ENCODE measurements around the gene TMEM119.
A peak's percentile ranks its signal among the peaks of the same experiment; 100 is the strongest.
"Not testable (repeated sequence)": the region's sequence is repeated elsewhere in the genome, so short reads cannot be mapped to it uniquely, and the experiment has no call there.

The TMEM119 gene

DNA sequence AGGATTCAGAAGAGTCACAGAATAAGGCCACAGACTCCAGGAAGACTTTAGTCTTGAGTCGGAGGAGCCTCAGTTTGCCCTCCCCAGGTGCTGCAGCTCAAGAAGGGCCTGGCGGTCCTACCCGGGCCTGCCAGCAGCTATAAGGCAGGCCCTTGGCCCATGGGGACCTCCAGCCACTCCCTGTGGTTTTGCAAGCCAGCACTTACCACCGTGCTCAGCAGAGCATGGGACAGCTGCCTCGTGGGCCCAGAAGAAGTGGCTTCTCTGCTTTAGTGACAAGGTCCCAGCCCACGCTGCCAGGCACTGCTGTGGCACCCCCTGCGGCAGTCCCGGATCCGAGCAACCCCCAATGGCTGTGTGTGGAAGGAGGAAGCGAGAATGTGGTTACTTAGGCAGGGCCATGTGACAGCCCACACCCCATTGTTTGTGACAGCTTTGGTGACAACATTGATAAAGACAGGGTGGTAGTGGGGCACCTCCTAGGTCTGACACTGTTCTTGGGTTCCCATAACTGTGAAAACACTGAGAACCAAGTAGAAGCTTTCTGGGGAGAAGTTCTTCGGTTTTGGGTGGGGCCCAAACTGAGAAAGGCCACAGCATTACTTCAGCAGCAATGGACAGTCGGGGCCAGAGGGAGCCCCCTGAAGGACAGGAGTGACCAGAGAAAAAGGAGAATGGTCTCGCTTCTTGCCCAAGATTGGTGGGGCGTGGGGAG lies 35.8 kb upstream of the TMEM119 start, which contains the start of gene SELPLG:
TSS of gene SELPLG (minus strand) at position 361 of the 715 bp plus-strand sequence. CDS start 9,587 bp downstream, outside the sequence.
- DNase-seq, result peak; percentile 94

DNA sequence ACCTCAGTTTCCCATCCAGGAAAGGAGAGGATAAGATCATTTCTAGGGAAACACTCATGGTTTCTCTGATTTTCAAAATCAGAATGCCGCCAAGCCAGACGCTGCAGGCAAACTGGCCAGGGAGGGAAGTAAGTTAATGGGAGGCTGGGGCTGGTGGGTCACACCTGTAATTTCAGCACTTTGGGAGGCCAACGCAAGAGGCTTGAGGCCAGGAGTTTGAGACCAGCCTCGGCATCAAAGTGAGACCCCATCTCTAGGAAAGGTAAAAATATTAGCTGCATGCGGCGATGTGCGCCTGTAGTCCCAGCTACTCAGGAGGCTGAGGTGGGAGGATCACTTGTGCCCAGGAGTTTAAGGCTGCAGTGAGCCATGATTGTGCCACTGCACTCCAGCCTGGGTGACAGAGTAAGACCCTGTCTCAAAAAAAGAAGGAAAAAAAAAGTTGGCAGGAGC lies 35.2 kb upstream of the TMEM119 start:
- DNase-seq, result peak; percentile 29

DNA sequence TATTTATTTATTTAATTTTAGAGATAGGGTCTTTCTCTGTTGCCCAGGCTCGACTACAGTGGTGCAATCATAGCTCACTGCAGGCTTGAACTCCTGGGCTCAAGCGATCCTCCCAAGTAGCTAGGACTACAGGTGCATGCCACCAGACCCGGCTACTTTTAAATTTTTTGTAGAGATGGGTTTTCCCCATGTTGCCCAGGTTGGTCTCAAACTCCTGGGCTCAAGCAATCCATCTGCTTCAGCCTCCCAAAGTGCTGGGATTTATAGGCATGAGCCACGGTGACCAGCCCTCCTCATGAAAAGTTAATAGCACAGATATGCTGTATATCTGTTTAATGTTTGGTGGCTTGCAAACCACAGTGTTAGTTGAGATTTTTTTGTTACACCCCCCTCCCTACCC lies 33.4 kb upstream of the TMEM119 start:
- not testable (repeated sequence) for DNase-seq

DNA sequence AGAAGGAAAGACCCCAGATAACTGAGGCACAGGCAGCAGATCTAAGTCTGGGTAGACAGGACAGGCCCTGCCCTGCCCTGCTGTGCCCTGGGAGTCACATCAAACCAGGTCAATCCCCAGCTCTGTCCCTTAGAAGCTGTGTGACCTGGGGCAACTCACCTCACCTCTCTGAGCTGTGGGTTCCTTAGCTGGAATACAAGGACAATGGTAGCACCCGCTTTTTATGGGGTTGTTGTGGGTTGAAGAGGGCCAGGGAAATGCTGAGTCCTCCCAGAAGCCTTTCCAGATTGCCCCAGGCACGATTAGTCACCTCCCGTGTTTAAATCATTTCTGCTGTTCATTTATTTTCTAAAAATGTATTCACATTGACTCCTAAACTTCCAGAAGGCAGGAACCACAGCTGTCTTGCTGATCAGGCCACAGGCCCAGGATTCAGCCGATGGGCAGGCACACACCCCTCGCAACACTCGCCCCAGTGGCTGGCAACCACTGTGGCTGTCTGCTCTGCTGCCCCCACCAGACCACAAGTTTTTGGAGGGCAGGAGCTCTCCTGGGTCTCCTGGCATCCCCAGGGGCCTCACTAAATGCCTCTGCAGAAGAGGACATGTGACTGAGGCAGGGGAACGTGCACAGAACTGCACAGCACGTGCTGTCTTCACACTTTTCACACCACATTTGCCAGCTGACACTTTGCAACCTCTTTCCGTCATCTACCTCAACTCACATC lies 32.8 kb upstream of the TMEM119 start:
- peak; percentile 48 for DNase-seq

DNA sequence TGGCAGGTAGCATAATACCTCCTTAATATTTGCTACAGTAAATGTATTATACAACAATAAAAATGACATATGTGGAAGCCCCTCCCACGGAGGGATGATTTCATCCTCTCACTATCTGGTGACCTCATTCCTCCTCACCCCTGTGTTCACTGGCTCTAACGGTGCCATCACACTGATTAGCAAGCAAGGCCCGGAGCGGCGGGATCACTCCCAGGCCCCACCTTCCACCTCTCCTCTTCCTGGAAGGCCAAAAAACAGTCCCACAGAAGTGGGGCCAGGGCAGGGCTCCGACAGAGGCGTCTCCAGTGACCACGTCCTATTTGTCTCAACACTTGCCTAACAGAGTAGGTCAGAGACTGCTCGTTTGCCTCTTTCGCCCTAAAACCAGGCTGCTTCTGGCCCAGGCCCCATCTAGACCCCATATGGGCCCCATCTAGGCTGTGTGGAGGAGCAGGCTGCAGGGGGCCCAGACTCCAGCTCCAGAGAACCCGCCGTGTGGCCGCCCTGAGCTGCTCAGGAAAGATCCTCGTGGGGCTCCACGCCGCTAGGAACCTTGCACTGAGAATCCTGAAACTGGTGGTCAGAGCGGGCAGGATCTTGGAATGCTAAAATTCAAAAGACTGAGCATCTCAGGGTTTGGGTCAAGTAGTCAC lies 32.1 kb upstream of the TMEM119 start:
- DNase-seq, result peak; percentile 80

DNA sequence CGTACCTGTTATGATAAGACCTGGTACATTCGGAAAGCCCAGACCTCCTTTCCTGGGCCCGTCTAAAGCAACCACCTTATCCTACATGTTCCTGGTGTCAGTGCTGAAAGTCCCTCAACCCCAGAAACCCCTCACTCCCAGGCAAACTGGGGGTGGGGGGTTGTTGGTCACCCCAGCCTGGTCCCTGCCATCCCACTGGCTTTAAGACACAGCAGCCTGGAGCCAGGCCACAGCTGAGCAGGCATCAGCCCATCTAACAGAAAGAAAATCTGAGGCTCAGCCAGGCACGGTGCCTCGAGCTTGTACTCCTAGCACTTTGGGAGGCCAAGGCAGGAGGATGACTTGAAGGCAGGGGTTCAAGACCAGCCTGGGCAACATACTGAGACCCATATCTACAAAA lies 31.3 kb upstream of the TMEM119 start:
- peak; percentile 35 for DNase-seq

DNA sequence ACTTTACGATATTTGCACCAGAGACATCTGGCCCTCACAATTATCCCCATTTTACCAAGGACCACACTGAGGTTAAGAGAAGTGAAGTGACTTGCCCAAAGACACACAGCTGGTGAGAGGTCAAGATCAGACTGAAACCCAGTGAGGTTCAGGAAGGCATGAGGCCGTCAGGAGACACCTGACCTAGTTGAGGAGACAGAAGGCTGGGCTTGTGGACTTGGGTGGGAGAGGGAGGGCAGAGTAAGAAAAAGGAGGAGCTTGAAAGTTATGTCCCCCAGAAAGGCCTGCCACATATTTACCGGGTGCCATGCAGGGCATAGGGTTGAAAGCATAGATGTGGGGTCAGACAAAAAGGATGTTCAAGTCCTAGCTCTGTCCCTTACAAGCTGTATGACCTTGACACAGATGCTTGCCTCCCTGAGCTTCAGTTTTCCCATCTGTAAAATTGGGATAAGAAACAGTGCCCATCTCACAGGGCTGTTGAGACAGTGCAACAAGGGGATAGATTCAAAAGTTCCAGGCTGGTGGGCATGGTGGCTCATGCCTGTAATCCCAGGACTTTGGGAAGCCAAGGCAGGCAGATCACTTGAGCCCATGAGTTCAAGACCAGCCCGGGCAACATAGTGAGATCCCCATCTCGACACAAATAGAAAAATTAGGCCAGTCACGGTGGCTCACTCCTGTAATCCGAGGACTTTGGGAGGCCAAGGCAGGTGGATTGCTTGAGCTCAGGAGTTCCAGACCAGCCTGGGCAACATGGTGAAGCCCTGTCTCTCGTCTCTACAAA lies 29.4 kb upstream of the TMEM119 start:
- DNase-seq, result no peak

DNA sequence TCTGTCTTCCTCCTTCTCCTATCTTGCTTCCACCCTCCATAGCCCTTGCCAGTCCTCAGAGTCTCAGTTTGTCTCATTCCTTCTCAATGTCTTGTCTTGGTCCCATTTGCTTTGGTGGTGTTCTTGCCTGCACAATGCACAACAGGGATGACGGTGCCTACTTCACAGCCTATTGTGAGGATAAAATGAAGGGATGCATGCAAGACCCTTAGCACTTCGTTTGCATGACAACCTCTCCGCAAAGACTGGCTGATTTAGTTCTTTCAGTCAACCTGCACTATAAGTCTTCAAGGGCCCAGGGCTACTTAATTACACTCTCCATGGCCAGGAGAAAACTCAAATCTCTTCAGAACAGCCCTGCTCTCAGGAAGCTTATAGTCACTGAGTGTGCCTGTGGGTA lies 27.3 kb upstream of the TMEM119 start:
- DNase-seq, result no peak

DNA sequence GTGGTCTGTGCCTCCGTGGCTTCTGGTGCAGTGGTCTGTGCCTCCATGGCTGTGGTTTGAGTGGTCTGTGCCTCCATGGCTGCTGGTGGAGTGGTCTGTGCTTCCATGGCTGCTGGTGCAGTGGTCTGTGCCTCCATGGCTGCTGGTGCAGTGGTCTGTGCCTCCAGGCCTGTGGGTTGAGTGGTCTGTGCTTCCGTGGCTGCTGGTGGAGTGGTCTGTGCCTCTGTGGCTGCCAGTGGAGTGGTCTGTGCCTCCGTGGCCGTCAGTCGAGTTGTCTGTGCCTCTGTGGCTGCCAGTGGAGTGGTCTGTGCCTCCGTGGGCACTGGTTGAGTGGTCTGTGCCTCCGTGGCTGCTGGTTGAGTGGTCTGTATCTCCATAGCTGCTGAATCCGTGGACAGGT lies 25.7 kb upstream of the TMEM119 start:
- DNase-seq, result no peak

DNA sequence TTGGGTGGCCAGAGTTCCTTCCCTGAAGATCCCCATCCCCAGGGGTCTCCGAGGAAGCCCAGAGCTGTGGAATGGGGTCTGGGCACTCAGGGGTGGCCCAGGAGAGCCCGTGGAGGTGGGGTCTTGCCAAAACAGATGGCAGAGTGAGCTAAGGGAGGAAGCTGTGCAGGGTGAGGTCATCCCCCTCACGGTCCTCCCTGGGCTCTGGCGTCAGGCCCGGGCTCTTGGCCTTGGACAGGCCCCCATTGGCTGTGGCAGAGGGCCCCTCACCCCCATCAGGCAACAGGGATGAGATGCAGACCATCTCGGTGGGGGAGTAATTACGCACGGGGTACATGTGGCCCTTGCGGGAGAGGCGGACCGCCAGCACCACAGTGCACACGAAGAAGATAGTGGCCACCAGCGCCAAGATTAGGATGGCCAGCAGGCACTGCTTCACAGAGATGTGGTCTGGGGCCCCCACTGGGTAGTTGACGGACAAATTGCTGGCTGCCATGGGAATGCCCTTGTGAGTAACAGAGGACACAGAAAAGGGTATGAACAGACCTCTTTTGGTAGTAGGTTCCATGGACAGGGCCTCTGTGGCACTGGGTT lies 25.1 kb upstream of the TMEM119 start:
- no peak for DNase-seq

DNA sequence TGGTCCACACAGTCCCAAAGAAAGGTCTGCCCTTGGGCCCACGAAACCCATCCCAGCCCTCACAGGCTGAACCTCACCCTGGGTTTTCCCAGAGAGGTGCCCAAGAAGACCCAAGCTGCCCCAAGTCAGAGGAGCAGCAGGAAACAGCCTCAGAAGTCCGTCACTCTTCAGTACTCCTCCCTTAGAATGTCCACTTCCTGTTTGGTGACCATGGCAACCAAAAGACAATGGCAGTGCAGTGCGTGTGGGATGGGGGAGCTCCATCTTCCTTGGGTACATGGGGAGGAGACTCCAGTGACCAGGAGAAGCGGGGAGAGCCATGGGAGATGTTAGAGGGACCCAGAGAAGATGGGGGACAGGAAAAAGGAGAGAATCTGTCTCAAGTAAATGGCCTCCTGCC lies 24.5 kb upstream of the TMEM119 start:
- DNase-seq, result no peak

DNA sequence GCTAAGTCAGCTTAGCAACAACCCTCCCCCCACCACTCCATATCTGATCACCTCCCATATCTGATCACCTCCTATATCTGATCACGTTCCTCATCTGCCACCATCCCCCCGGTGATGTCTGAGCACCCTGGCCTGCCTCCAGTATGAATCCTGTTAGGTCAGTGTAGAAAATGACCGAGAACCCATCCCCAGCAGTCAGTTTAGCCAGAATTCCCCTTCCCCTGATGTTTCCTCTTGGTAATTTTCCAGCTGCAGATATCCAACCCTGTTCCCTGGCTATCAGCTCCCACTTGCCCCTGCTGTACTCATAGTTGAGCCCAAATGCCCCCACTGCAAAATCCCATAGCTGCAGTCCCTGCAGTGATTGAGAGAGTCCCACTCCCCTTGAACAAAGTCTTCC lies 23.3 kb upstream of the TMEM119 start:
- DNase-seq, result no peak

DNA sequence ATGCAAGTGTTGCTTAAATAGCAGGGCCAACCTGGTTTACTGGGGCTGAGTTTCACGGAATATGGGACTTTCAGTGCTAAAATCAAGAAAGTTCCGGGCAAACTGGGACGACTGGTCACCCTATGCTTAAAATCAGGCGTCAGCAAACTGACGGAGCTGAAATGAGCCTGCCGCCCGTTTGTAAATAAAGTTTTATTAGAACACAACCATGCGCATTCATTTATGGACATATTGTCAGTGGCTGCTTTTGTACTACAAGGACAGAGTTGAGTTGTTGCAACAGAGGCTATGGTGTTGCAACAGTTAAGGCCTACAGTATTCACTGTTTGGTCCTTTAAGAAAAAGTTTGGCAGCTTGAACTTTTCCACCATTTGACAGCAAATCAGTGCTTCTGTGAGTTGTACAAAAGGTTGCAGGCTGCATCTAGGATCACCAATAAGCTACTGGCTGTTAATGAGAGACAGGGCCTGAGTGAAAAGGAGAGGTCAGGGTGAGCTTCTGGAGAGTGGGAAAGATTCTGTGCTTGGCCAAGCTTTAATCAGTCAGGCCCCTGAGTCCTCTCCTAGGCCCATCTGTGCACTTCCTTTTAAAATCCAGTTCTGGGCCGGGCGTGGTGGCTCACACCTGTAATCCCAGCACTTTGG lies 22.5 kb upstream of the TMEM119 start:
- no peak for DNase-seq

DNA sequence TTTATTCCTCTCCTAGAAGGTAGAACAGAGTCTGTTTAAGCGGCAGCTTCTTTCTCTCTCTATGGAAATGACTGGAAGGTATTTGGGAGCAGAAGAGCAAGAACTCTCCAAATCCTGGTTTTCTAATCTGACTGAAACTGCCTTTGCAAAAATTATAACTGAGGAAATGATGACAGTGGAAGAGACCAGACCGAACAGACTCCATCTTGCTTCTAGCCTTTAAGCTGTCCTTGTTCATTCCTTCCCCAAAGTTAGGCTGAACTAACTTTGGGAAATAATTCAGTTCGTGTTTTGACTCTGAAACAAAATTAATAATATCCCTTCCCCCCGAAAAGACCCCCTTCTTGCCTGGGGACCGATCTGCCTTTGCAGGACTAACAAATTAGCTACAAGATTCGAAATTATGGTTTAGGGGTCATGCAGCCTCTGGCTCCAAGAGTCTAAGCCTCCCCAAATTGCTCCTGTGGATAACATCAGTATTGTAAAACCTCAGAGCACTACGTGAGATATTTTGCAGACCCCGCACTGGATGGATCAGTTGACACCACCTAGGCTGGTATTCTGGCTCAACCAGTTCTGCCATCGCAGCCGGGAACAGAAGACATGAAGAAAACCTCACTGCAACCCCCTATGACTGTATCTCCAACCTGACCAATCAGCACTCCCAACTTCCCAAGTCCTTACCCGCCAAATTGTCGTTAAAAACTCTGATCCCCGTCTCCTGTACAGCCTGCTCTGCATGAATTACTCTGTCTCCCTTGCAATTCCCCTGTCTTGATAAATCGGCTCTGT lies 21.7 kb upstream of the TMEM119 start:
- no peak for DNase-seq

DNA sequence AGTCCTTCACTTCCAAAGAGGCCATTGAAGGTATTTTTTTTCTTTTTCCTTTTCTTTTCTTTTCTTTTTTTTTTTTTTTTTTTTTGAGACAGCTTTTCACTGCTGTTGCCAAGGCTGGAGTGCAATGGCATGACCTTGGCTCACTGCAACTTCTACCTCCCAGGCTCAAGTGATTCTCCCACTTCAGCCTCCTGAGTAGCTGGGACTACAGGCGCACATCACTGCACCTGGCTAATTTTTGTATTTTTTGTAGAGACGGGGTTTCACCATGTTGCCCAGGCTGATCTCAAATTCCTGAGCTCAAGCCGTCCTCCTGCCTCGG lies 21.0 kb upstream of the TMEM119 start:
- DNase-seq, result not testable (repeated sequence)

DNA sequence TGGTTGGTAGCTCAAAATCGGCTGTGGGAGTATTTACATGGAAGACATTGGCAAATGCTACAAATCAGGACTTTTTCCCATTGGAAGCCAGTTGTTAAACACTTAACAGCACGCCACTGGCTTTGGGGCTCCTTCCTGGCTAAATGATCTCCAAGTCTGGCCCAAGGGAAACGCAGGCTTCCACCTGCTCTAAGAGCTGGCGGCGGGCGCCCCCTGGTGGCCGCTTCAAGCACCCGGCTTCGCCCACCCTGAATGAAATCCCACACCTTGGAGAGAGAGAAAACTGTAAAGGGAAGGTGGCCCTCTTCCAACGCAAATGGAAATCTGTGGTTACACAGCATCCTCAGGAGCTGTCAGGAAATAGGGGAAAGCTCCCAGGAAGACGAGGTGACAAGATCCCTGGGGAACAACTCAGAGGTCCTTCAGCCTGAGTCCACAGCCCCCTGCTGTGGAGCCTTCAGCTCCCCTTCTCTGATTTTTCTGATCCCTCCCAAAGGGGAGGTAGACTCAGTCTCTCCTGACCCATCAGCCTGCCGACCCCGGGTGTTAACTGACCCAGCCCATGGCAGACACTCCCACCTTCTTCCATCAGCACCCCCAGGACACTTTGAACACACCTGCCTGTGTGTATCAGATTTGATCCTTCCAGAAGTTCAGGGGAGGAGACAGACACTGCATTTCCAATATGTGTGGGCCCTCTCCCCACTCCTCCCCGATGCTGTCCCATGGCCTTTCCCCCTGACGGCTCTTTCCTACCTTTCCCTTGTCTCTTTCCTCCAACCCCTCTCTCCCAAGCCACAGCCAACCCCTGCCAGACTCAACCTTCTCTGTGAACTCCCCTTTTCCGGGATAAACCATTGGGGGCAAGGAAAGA lies 20.4 kb upstream of the TMEM119 start:
- peak; percentile 86 for DNase-seq

DNA sequence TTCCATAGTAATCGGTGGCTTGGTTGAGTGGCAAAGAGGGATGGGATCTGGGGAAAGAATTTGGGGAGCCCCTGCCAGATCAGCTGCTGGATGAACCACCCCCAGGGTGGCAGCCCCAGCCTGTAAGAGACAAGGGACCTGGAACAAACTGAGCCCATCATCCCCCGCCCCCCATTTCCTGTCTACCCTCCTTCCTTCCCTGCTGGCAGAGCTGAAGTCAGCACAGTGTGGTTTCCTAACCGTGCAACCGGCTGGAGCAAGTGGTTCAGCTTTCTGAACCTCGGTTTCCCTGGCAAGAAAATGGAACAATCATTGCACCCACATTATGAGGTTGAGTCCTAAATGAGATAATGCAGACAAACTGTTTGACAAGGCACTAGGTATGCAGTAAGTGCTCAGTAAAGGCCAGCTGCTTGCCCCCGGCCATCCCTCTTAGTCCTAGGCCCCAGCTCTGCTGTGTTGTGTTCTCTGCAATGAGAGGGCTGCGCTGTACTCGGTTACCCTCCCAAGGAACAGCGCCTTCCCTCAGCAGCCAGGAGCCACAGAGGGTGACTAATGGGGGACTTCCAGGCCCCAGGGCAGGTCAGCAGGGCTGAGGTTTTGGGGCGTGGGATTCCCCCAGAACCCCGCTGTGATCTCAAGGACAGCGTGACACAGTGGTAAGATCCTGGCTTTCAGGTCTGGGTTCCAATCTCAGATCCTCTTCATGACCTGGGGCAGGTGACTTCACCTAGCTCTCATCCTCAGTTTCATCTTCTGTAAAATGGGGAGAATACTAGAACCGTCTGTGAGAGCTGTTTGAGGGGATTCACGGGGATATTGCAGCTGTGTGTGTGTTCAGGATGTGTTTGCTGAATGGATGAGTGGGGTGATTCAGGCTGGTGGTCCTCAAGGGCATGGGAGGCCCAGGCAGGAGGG lies 19.3 kb upstream of the TMEM119 start:
- peak; percentile 89 for DNase-seq

DNA sequence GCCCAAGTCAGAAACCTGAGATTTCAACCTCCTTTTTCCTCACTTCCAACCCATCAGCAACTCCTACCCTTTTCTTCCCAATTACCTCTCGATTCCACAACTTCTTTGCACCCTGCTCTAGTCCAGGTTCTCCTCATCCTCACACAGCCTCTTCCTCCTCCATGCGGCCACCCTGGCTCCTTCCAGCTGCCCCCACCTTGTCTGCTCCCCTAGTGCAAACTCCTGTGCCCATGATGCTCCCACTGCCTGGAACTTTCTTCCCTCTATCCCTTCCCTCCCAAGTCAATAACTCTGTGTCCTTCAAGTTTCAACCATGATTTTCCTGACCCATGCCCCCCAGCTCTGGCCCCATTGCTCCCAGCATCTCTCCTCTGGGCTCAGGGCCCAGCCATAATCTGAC lies 18.5 kb upstream of the TMEM119 start:
- no peak for DNase-seq

DNA sequence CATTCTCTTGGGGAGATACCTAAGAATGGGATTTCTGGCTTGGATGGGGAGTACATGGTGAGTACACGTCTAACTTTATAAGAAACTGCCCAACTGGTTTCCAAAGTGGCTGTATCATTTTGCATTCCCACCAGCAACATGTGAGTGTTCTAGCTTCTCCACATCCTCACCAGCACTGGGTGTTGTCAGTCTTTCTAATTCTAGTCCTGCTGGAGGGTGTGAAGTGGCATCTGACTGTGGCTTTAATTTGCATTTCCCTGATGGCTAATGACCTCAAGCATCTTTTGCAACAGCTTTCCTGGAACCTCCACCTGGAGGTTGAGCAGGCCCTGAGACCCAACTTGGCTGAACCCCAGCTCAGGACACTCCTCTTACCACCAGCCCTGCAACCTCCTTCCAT lies 18.0 kb upstream of the TMEM119 start:
- peak; percentile 16 for DNase-seq
